Adrenal gland (tissue), 5 donors: Measurements from ENCODE around the gene CAPN15.

Source experiments
- CTCF ChIP-seq, 6 experiments: fragments of 450-650 bp in 4 of 6; fragments of 200-600 bp in 2 of 6; sonication (generic) in 1 of 6; IDR thresholded peaks; 1 replicate in 5 of 6; 2 replicates in 1 of 6; pipeline versions ENCODE4 v1.5.1 to v1.8.0; 2016 to 2021; ENCODE audit warnings: antibody characterized with exemption in 6 of 6, mild to moderate bottlenecking in 2 of 6, moderate library complexity in 1 of 6
- POLR2A ChIP-seq, 2 donors: fragments of 450-650 bp; IDR thresholded peaks; one replicate each; pipeline ENCODE4 v1.6.1; 2017; ENCODE audit warnings: antibody characterized with exemption in 2 of 2, mild to moderate bottlenecking in 2 of 2, moderate library complexity in 1 of 2
- donor health status: DM: no; HTN: no; CAD: no.

- no peak for TF ChIP-seq POLR2A (IDR thresholded peaks at IDR 0.05)
- no peak for TF ChIP-seq CTCF (IDR thresholded peaks at IDR 0.05)
Measured at GRCh38 chr16:561413-561794, 33.9 kb downstream of the CAPN15 start.
